ENCODE data around the gene ANXA6.
"Not testable (repeated sequence)": the region's sequence is repeated elsewhere in the genome, so short reads cannot be mapped to it uniquely, and the experiment has no call there.

Gene ANXA6

GRCh38 chr5:151157426-151158286 lies at the start of gene ANXA6:
TSS of gene ANXA6 (minus strand) at chr5:151157779. CDS start at chr5:151147901, 9,878 bp downstream.
- DNase-seq (ENCODE audit: low spot score), result peak; percentile 69

GRCh38 chr5:151205411-151205810 lies 47.8 kb upstream of the ANXA6 start:
- DNase-seq (ENCODE audit: low spot score), result no peak

GRCh38 chr5:151204051-151204450 lies 46.5 kb upstream of the ANXA6 start:
- no peak for DNase-seq (ENCODE audit: low spot score)

- peak; percentile 81 for DNase-seq (ENCODE audit: low spot score)
Observed at GRCh38 chr5:151202381-151203139, 45.0 kb upstream of the ANXA6 start.

- DNase-seq (ENCODE audit: low spot score), result no peak
Observed at GRCh38 chr5:151200913-151201595, 43.5 kb upstream of the ANXA6 start.

- DNase-seq (ENCODE audit: low spot score), result no peak
Observed at GRCh38 chr5:151199581-151200185, 42.1 kb upstream of the ANXA6 start.

GRCh38 chr5:151198861-151199260 lies 41.3 kb upstream of the ANXA6 start:
- DNase-seq (ENCODE audit: low spot score), result no peak

GRCh38 chr5:151197291-151197600 lies 39.7 kb upstream of the ANXA6 start:
- DNase-seq (ENCODE audit: low spot score), result not testable (repeated sequence)

GRCh38 chr5:151196556-151197290 lies 39.1 kb upstream of the ANXA6 start:
- DNase-seq (ENCODE audit: low spot score), result no peak

- DNase-seq (ENCODE audit: low spot score), result no peak
Observed at GRCh38 chr5:151195622-151196021, 38.0 kb upstream of the ANXA6 start.

- DNase-seq (ENCODE audit: low spot score), result no peak
Observed at GRCh38 chr5:151192626-151193025, 35.0 kb upstream of the ANXA6 start.

- DNase-seq (ENCODE audit: low spot score), result no peak
Observed at GRCh38 chr5:151191661-151192060, 34.1 kb upstream of the ANXA6 start.

GRCh38 chr5:151189151-151189550 lies 31.6 kb upstream of the ANXA6 start:
- no peak for DNase-seq (ENCODE audit: low spot score)

GRCh38 chr5:151186538-151186937 lies 29.0 kb upstream of the ANXA6 start:
- no peak for DNase-seq (ENCODE audit: low spot score)

GRCh38 chr5:151186052-151186451 lies 28.5 kb upstream of the ANXA6 start:
- DNase-seq (ENCODE audit: low spot score), result no peak

- DNase-seq (ENCODE audit: low spot score), result no peak
Observed at GRCh38 chr5:151184316-151185042, 26.9 kb upstream of the ANXA6 start.

GRCh38 chr5:151183456-151184245 lies 26.1 kb upstream of the ANXA6 start:
- no peak for DNase-seq (ENCODE audit: low spot score)

GRCh38 chr5:151182976-151183375 lies 25.4 kb upstream of the ANXA6 start:
- no peak for DNase-seq (ENCODE audit: low spot score)

- DNase-seq (ENCODE audit: low spot score), result no peak
Observed at GRCh38 chr5:151182524-151182900, 24.9 kb upstream of the ANXA6 start.
